ELF-1 (cell line): ENCODE measurements around the gene LRRTM4.
A peak's percentile ranks its signal among the peaks of the same experiment; 100 is the strongest.

Source experiments
- DNase-seq: peaks from one replicate; pipeline ENCODE4 v3.0.0-alpha.2; 2016; ENCODE audit warnings: low read depth, low spot score

Gene LRRTM4

GRCh38 chr2:76998152-76998551 lies 524.0 kb downstream of the LRRTM4 start:
- no peak for DNase-seq

DNA sequence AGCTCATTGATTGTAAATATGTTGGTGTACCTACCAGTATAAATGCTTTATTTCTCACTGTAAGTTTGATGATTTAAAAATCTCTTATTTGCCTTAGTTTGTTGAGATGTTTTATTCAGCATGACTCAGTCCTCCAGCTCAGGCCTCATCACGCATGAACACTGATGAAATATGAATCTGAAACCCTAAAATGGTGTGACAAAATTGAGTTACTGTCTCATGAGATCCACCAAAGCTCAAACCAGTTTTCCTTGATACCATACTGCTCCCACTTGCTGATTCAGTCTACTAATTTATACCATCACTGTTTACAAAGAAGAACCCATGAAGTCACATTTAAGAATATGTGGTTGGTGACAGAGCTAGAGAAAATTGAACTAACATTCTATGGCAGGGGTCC lies 524.9 kb downstream of the LRRTM4 start:
- no peak for DNase-seq

GRCh38 chr2:76985387-76986136 lies 536.6 kb downstream of the LRRTM4 start:
- no peak for DNase-seq

DNA sequence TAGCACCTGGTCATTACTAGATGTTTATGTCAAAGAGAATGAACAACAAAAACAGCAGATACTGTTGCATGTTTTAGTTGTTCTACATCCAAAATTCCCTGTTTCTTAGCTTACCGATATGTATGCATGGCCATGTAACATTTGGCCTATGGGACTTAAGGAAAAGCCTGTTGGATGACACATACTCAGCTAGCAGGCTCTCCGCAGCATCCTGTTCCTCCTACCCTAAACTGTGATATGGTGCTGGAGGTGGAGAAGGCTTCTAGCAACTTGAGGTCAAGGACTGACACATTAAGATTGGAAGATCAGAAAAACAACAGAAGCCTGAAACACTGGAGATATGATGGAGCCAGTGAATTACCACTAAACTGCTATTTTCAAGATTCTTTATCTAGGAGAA lies 537.8 kb downstream of the LRRTM4 start:
- DNase-seq = no peak

DNA sequence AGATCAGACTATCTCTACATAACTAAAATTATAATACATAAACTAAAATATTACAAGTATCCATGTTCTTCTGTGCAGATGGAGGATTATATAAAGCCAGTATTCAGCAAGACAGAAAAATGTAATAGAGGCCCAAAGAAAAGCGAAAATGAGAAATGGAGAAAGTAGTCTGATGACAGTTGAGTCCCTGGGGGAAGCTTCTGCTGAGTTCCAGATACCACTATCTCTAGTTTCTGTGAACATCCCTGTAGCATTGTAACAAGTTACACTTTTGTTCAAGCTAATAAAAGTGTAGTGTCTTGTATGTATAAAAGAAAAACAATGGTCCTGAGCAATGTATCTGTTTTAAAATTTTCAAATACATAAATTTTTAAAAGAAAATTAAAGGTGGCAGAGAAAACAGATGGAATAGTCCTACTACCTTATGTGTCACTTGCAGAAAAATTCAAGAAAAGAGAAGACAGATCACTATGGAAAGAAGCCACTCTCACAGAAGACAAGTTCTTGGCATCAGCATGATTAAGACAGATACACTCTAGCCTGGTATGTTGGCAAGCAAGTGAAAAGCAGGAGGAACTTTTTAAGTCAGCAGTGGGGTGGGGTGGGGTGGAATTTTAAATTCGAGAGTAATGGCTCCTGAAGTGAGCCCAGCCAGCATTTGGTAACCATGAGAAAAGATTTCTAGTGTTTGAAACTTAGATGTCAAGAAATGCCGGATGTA lies 541.9 kb downstream of the LRRTM4 start:
- no peak for DNase-seq

GRCh38 chr2:76977846-76978727 lies 544.1 kb downstream of the LRRTM4 start:
- no peak for DNase-seq

DNA sequence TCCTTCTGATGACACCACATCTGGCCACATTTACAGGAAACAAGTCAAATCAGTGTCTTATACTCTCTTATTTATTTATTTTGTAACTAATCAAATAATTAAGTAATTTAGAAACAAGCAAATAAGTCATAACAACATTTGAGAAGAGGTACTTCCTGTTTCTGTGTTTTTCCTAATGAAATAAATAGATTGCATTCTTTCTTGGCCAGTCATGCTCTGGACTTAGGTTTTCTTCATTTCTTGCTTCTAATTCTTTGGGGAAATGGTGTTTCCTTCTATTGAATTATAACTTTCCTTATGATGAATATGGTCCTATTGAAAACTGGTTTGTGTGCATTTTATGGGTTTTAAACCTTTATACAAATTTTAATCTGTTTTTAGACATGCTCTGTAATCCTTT lies 546.4 kb downstream of the LRRTM4 start:
- DNase-seq = no peak

GRCh38 chr2:76973610-76974009 lies 548.6 kb downstream of the LRRTM4 start:
- DNase-seq = no peak

- no peak for DNase-seq
These were observed 556.4 kb downstream of the LRRTM4 start for GRCh38 chr2:76965772-76966171.

DNA sequence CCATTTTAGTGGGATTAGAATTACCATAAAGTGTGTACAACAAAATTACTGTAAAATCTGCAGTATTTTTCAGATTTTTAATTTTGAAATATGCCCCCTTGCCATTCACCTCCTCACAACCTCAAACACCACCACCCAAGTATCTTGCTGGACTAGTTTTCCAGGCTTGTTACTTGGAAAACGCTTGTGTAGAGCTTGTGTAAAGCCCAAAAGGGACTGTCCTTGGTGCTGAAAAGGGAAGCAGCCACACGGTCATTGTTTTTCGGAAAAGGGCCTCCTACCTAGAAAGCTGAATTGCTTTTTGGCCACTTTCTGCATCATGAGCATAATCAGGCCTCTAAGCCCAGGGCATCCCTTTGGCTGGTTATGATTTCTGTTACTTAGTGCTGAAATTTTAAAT lies 563.4 kb downstream of the LRRTM4 start:
- peak; percentile 68 for DNase-seq

GRCh38 chr2:76953733-76954347 lies 568.3 kb downstream of the LRRTM4 start:
- DNase-seq = peak; percentile 73

- DNase-seq = no peak
These were observed 575.5 kb downstream of the LRRTM4 start for GRCh38 chr2:76946631-76947145.

- no peak for DNase-seq
These were observed 581.6 kb downstream of the LRRTM4 start for GRCh38 chr2:76940559-76940958.

- DNase-seq = no peak
These were observed 584.0 kb downstream of the LRRTM4 start for GRCh38 chr2:76938153-76938552.

GRCh38 chr2:76932550-76932949 lies 589.6 kb downstream of the LRRTM4 start:
- DNase-seq = no peak

GRCh38 chr2:76930056-76930744 lies 592.0 kb downstream of the LRRTM4 start:
- no peak for DNase-seq

DNA sequence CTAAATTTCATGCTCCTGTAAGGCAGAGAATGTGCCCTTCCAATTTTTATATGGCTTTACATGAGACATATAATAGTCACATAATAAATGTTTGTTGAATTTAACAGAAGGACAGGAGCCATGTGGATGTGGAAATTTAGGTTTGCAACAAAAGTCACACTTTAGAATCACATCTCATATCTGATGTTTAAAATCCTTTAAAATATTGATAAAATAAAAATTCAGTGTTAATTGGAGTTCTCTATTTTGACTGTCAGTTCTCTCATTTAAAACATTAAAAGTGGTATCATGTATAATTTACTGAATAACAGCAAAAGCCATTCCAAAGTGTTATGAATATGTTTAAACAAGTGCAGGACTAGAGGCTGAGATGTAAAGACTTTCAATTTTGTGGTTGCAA lies 594.1 kb downstream of the LRRTM4 start:
- no peak for DNase-seq

DNA sequence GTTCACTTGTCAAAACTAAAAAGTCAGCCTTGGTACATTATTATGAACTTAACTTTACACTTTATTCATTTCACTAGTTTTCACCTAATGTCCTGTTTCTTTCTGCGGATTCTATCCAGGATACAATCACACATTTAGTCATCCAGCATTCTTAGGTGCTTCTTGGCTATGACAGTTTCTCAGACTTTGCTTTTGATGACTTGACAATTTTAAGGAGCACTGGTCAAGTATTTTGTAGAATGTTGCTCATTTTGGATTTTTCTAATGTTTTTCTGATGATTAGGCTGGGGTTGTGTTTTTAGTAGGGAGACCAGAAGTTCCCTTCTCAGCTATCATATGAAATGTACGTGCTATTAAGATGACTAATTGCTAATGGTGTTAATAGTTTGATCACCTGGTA lies 601.2 kb downstream of the LRRTM4 start:
- DNase-seq = no peak

DNA sequence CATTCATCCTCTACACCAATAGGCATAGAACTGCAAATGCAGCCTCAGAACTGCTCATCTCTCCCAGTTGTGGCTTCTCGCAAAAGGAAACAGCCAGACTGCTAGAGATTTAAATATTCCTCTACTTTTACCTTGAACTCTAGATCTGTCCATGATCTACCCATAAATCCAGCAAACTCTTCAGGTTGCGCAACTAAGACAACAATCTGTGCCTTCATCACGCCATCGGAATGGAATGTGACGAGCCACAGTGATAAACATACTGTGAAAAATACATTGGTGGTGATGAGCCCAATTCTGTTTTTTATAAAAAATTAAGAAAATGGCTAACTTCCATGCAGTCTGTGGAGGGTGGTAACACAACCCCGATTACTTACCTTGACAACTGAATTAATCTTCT lies 626.7 kb downstream of the LRRTM4 start:
- DNase-seq = no peak

DNA sequence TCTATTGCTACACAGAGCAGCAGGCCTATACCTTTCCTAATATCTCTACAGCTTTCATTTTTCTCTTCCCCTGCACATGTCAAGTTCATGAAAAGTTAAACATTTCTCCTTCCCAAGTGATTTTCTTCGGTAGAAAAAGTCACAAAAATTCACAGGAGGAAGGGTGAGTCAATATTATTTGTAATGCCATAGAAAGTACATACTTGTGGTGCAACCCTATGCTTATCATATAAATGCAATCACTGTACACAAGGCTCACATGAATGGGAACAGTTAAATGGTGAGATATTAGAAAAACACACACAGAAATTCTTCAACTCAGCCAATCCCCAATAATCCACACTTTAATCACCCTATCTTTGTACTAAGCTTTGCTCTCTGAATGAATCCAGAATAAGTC lies 651.6 kb downstream of the LRRTM4 start:
- no peak for DNase-seq

DNA sequence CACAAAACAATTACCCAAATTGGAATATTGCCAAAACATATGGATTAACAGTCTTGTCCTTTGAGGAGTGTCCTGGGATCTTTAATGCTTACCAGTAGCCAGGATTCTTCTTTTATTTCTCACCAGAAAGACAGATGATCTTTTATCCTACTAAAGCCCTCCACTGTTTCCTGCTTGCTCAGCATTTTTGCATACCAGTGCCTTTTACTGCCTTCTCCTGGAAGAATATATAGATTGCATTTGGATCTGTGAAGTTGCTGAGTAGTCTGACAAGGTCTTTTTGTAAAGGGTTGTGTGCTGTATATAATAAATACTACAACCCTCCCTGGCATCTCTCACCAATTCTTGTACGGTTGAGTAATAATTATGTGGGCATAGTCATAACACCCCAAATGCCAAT lies 652.2 kb downstream of the LRRTM4 start:
- no peak for DNase-seq
